ENCODE data around the gene ZNF775.

The ZNF775 gene

GRCh38 chr7:150406312-150406566, 27.1 kb downstream of the ZNF775 start:
- no peaks in the 10 kb centered on the region for H3K9me3 ChIP-seq (ENCODE audit: insufficient read depth, low read depth, low read length)
- H3K27me3 ChIP-seq (ENCODE audit: insufficient read depth, low read length): no peaks in the 10 kb centered on the region
- H3K4me3 ChIP-seq (ENCODE audit: low read length): peak overlapping the region; percentile 79
- H3K4me1 ChIP-seq (ENCODE audit: insufficient read depth, low read length): peaks cover 44% of the 10 kb centered on the region
- H3K36me3 ChIP-seq (ENCODE audit: insufficient read depth, low read depth, low read length): peaks cover 29% of the 10 kb centered on the region
- H3K9ac ChIP-seq (ENCODE audit: low read depth, low read length): peak overlapping the region; percentile 77; the same call in 1 of the 2 replicates
- H3K27ac ChIP-seq (ENCODE audit: low read length): peak overlapping the region; percentile 44

- Histone ChIP-seq H3K27ac (ENCODE audit: low read length) (peak overlapping the region; percentile 44), H3K36me3 (ENCODE audit: insufficient read depth, low read depth, low read length) (peaks cover 34% of the 10 kb centered on the region), H3K27me3 (ENCODE audit: insufficient read depth, low read length) (no peaks in the 10 kb centered on the region), H3K9me3 (ENCODE audit: insufficient read depth, low read depth, low read length) (no peaks in the 10 kb centered on the region), H3K9ac (ENCODE audit: low read depth, low read length) (peak overlapping the region; percentile 77; the same call in 1 of the 2 replicates), H3K4me1 (ENCODE audit: insufficient read depth, low read length) (peaks cover 38% of the 10 kb centered on the region), H3K4me3 (ENCODE audit: low read length) (peak overlapping the region; percentile 79)
Measured at GRCh38 chr7:150406567-150407421, 27.7 kb downstream of the ZNF775 start.

- Histone ChIP-seq H3K4me1 (ENCODE audit: insufficient read depth, low read length) (peaks cover 31% of the 10 kb centered on the region), H3K4me3 (ENCODE audit: low read length) (no peak overlapping the region), H3K9ac (ENCODE audit: low read depth, low read length) (no peak overlapping the region), H3K27me3 (ENCODE audit: insufficient read depth, low read length) (no peaks in the 10 kb centered on the region), H3K27ac (ENCODE audit: low read length) (no peak overlapping the region), H3K36me3 (ENCODE audit: insufficient read depth, low read depth, low read length) (peaks cover 36% of the 10 kb centered on the region), H3K9me3 (ENCODE audit: insufficient read depth, low read depth, low read length) (no peaks in the 10 kb centered on the region)
Measured at GRCh38 chr7:150407588-150408392, 28.7 kb downstream of the ZNF775 start.

DNA sequence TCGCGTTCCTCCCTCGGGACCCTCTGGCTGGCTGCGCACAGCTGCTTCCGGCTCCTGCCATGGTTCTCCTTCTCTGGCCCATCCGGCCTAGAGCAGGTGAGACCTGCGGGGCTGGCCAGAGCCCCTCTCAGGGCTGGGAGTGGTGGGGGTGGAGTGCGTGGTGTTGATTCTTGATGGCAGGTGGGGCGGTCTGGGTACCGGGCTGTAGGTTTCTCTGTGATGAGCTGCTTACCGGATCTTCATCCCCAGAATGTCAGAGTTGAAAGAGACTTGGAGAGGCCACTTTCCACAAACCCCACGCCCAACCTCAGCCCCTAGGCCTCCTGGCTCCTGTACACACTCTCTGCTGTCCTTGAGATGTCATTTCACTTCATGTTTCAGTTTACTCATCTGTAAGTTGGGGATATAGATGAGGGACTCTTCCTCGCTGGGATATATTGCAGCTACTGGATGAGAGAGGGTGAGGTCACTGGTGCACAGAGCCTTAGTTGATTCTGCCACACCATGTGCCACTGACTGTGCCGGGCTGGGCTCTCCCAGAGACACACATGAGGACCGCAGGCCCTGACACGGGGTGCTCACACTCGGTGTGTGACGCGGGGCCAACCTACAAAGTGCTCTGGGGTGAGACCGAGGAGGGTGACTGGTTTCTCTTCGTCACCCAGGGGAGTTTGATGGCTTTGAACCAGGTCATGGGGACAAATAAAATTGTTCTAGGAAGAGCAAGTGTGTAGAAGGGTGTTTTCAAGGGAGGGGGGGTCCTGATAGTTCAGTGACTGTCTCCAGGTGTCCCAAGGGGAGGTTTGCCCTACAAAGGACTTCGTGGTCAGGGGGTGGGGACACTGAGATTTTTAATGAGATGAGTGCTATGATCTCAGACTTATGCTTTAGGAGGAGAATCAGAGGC, 29.5 kb downstream of the ZNF775 start:
- H3K4me3 ChIP-seq (ENCODE audit: low read length): no peak overlapping the region
- no peaks in the 10 kb centered on the region for H3K9me3 ChIP-seq (ENCODE audit: insufficient read depth, low read depth, low read length)
- peaks cover 36% of the 10 kb centered on the region for H3K36me3 ChIP-seq (ENCODE audit: insufficient read depth, low read depth, low read length)
- H3K27me3 ChIP-seq (ENCODE audit: insufficient read depth, low read length): no peaks in the 10 kb centered on the region
- H3K27ac ChIP-seq (ENCODE audit: low read length): no peak overlapping the region
- H3K9ac ChIP-seq (ENCODE audit: low read depth, low read length): no peak overlapping the region
- peaks cover 23% of the 10 kb centered on the region; the same call in 1 of the 2 replicates for H3K4me1 ChIP-seq (ENCODE audit: insufficient read depth, low read length)

DNA sequence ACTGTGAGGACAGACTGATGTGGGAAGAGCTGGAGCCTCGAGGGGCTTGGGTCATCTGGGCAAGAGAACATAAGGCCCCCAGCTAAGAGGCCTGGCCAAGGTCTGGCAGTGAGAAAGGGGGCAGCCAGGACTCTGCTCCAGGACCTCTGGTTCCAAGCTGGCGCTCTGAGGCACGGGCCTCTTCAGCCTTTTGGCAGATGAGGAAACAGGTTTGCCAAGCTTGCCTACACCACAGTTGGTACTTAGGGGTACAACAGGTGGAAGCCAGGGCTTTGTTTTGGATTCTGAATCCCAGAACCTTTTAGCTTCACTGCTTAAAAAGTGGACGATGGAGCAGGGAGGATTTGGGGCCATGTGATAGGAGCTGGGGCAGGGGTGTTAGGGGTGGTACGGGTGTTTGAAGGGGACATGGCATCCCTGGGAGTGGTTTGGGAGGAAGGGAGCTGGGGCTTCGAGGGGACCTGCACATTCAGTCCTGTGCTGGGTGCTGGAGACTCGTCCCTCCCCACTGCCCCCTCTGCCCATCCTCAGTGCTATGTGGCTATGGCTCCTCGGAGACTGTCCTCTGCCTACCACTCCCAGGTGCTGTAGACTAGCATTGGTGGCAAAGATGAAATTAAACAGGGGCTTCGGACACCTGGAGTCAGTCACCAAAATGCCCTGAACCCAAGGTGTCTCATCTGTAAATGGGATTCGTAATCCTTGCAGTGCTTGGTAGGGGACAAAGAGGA, 30.3 kb downstream of the ZNF775 start:
- no peak overlapping the region for H3K27ac ChIP-seq (ENCODE audit: low read length)
- H3K9ac ChIP-seq (ENCODE audit: low read depth, low read length): no peak overlapping the region
- H3K4me3 ChIP-seq (ENCODE audit: low read length): no peak overlapping the region
- peaks cover 36% of the 10 kb centered on the region for H3K36me3 ChIP-seq (ENCODE audit: insufficient read depth, low read depth, low read length)
- H3K4me1 ChIP-seq (ENCODE audit: insufficient read depth, low read length): peaks cover 14% of the 10 kb centered on the region; the same call in 1 of the 2 replicates
- no peaks in the 10 kb centered on the region for H3K27me3 ChIP-seq (ENCODE audit: insufficient read depth, low read length)
- no peaks in the 10 kb centered on the region for H3K9me3 ChIP-seq (ENCODE audit: insufficient read depth, low read depth, low read length)

DNA sequence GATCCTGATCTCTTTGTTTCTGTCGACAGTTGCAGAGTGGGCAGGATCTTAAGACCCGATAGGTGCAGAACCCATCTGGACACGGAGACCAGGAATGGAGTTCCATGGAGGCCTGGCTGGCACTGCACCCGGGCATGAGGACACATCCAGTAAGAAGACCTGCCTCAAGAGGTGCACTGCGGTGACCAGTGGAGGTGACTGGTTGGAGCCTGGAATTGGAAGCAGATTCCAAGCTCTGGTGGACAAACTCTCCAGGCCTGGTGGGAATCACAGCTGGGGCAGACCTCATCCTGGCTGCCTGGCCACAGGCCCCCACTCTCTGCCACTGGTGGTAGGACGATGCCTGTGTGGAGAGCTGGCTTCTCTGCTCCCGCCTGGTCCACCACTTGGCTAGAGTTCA, 31.0 kb downstream of the ZNF775 start:
- H3K36me3 ChIP-seq (ENCODE audit: insufficient read depth, low read depth, low read length): peaks cover 36% of the 10 kb centered on the region
- no peak overlapping the region for H3K27ac ChIP-seq (ENCODE audit: low read length)
- peaks cover 12% of the 10 kb centered on the region; the same call in 1 of the 2 replicates for H3K4me1 ChIP-seq (ENCODE audit: insufficient read depth, low read length)

DNA sequence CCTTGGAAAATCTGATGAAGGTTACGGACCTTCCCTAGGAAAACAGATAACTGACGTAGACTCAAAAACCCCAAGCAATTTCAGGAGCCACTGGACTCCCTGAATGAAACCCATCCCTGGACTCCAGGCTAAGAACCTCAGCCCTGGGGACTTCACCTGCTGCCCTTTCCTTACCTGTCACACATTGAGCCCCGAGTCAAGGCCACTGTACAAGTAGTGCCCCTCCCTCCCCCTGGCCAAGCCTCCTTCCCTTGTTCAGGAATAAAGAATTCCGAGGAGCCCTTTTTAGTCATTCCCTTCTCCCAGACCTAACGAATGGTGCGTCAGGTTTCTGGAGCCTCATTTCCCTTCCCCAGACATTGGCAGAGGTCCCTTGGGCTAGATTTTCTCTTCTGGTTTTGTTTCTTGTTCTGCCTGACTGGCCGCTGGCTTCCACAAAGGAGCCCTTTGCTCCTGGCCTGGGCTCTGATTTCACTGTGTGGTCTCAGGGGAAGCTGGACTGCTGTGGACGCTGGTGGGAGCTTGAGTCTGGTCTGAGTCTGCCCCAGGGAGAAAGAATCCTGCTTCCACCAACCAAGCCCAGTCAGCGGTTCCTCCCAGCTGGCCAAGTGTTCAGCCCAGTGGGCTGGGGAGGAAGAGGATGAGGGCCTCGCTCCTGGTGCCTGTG, 31.7 kb downstream of the ZNF775 start:
- Histone ChIP-seq H3K9ac (ENCODE audit: low read depth, low read length) (no peak overlapping the region), H3K27me3 (ENCODE audit: insufficient read depth, low read length) (no peaks in the 10 kb centered on the region), H3K27ac (ENCODE audit: low read length) (no peak overlapping the region), H3K4me3 (ENCODE audit: low read length) (no peak overlapping the region), H3K9me3 (ENCODE audit: insufficient read depth, low read depth, low read length) (no peaks in the 10 kb centered on the region), H3K4me1 (ENCODE audit: insufficient read depth, low read length) (peaks cover 12% of the 10 kb centered on the region; the same call in 1 of the 2 replicates), H3K36me3 (ENCODE audit: insufficient read depth, low read depth, low read length) (peaks cover 36% of the 10 kb centered on the region)

More for the DNA sequence above, 31.0 kb downstream of the ZNF775 start:
- Histone ChIP-seq H3K4me3 (ENCODE audit: low read length) (no peak overlapping the region), H3K9ac (ENCODE audit: low read depth, low read length) (no peak overlapping the region), H3K9me3 (ENCODE audit: insufficient read depth, low read depth, low read length) (no peaks in the 10 kb centered on the region), H3K27me3 (ENCODE audit: insufficient read depth, low read length) (no peaks in the 10 kb centered on the region)

DNA sequence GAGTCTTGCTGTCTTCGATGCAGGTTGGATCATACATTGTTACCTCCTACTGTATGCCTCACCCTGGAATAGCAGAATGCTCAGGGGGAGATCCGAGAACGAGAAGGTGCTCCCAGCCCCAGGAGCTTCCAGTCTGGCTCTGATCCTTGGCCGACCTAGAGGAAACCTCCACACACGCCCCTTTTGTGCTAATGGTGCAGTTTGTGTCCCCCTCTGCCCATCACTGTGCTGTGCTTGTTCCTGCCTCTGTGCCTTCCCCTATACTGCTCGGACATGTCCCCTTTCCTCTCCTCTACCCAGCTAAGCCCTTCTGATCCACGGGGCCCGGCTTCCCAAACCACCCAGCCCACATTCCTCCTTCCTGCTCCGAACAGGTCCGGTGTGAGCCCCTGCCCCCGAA, 32.5 kb downstream of the ZNF775 start:
- no peak overlapping the region for H3K9ac ChIP-seq (ENCODE audit: low read depth, low read length)
- no peak overlapping the region for H3K4me3 ChIP-seq (ENCODE audit: low read length)
- H3K36me3 ChIP-seq (ENCODE audit: insufficient read depth, low read depth, low read length): peaks cover 36% of the 10 kb centered on the region
- H3K4me1 ChIP-seq (ENCODE audit: insufficient read depth, low read length): peaks cover 8% of the 10 kb centered on the region; the same call in 1 of the 2 replicates
- no peak overlapping the region for H3K27ac ChIP-seq (ENCODE audit: low read length)
- H3K9me3 ChIP-seq (ENCODE audit: insufficient read depth, low read depth, low read length): no peaks in the 10 kb centered on the region
- no peaks in the 10 kb centered on the region for H3K27me3 ChIP-seq (ENCODE audit: insufficient read depth, low read length)

DNA sequence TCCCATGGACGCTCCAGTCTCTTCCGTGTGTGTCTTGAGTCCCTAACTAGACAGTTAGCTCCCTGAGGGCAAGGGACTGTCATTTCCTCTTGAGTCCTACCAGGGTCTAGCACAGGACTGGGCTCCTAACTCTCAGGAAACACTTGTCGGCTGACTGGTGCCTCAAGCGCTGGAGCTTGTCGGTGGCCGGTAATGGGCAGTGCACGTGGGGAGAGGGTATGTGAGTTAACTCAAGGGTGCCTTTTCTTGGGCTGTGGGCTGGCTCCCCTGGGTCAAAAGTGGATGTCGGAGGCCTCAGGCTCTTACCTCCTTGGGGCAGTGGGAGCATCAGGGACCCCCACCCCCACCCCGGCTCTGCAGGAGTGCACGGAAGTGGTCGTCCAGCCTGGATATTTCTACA, 32.9 kb downstream of the ZNF775 start:
- peaks cover 4% of the 10 kb centered on the region; the same call in 1 of the 2 replicates for H3K4me1 ChIP-seq (ENCODE audit: insufficient read depth, low read length)
- no peaks in the 10 kb centered on the region for H3K27me3 ChIP-seq (ENCODE audit: insufficient read depth, low read length)
- H3K36me3 ChIP-seq (ENCODE audit: insufficient read depth, low read depth, low read length): peaks cover 36% of the 10 kb centered on the region
- no peak overlapping the region for H3K27ac ChIP-seq (ENCODE audit: low read length)
- H3K9ac ChIP-seq (ENCODE audit: low read depth, low read length): no peak overlapping the region
- H3K4me3 ChIP-seq (ENCODE audit: low read length): no peak overlapping the region
- H3K9me3 ChIP-seq (ENCODE audit: insufficient read depth, low read depth, low read length): no peaks in the 10 kb centered on the region

GRCh38 chr7:150412518-150413488, 33.7 kb downstream of the ZNF775 start:
- Histone ChIP-seq H3K36me3 (ENCODE audit: insufficient read depth, low read depth, low read length) (peaks cover 36% of the 10 kb centered on the region), H3K27ac (ENCODE audit: low read length) (no peak overlapping the region), H3K9me3 (ENCODE audit: insufficient read depth, low read depth, low read length) (no peaks in the 10 kb centered on the region), H3K9ac (ENCODE audit: low read depth, low read length) (no peak overlapping the region), H3K4me3 (ENCODE audit: low read length) (no peak overlapping the region), H3K27me3 (ENCODE audit: insufficient read depth, low read length) (no peaks in the 10 kb centered on the region), H3K4me1 (ENCODE audit: insufficient read depth, low read length) (0 out of 2 replicates have a peak, but pooled peaks cover 3% of the 10 kb centered on the region)
